GM19397 (cell line): ENCODE measurements around the gene DCHS2.

Experiments used
- ATAC-seq: cut with Tn5 transposase; IDR thresholded peaks from one replicate; pipeline ENCODE4 v1.9.1; 2021; ENCODE audit warnings: mild to moderate bottlenecking, moderate library complexity; ENCODE audit not compliant: unreplicated experiment

Gene DCHS2

DNA sequence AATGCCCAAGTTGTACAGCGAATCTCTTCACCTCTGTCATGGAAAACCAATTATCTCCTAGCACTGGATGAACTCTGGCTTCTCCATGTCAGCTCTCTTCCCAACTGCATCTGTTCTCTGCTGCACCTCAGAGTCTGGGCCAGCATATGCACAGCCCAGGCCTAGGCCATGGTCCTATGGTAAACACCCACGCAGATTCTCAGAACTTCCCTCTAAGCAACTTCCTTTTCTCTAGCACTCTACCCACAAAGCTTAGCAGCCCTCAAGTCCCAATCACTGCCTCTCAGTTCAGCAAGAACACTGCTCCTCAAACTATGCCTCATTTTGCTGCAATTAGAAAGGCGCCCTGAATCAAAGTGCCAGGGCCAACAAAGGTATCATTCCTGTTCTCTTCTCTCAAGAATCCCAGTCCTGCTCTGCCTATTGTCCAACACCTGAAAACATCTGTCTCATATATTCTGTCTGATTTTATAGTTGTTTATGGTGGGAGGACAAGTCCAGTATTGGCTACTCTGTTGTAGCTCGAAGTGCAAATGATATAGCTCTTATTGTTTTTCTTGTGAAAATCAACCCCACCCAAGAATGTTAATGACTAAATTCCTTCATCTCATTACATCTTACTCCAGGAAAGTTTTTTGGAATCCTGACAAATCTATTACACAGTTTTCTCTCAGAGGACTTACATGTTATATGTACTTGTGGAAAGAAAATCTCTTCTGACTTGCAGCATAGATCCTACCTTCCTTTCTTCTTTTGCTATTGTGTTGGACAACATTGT, 85.4 kb downstream of the DCHS2 start:
- peak; percentile 89 for ATAC-seq

DNA sequence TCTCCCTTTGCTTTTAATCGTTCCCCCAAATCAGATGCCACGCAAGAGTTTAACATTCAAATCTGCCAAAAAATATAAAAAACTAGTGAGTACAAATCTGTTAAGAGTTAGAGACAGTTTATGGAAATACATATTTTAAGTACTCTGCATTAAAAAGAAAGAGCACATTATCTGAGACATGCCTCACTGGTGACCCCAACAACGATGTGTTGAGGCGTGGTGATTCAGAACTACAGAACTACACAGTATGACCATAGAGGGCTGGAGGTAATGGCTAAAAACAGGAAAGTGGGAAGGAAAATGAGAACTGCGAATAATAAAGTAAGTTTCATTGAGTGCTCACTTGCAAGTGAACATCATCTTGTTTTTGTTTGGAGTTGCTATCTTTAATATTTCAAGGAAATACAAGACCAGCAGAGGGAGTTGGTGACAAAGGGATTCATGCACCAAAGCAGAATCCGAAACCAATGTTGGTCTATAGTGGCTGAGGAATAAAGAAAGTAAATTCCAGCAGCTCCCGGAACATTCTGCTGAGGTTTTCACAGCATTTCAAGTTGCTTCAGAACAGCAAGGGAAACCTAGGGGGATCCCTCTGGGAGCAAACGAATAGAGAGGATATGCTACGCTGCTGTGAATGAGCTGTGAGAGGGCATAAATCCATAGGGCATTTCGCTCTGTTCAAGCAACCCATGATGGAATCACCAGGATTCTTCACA, 92.2 kb downstream of the DCHS2 start:
- no peak for ATAC-seq

- ATAC-seq, result no peak
Measured at GRCh38 chr4:154390324-154390723, 101.3 kb downstream of the DCHS2 start.

DNA sequence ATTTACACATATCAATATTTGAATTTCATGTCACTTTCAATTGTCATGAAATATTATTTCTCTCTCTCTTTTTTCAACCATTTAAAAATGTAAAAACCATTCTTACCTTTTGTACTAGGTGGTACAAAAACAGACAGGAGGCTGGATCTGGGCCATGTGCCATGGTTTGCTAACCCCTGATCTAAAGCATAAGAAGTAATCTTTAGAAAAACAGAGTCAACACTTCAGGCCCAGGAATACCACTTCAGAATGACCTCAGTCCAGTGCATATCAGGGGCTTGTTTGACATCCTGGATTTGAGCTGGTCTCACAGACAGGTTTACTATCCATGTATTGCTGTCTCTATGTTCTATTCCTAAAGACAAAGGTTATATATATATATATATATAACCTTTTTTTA, 102.5 kb downstream of the DCHS2 start:
- no peak for ATAC-seq

GRCh38 chr4:154384012-154384411, 107.6 kb downstream of the DCHS2 start:
- ATAC-seq, result no peak

- no peak for ATAC-seq
Measured at GRCh38 chr4:154376486-154376885, 115.1 kb downstream of the DCHS2 start.

GRCh38 chr4:154368060-154368459, 123.5 kb downstream of the DCHS2 start:
- ATAC-seq, result peak; percentile 58

- ATAC-seq, result no peak
Measured at GRCh38 chr4:154367659-154368058, 123.9 kb downstream of the DCHS2 start.

DNA sequence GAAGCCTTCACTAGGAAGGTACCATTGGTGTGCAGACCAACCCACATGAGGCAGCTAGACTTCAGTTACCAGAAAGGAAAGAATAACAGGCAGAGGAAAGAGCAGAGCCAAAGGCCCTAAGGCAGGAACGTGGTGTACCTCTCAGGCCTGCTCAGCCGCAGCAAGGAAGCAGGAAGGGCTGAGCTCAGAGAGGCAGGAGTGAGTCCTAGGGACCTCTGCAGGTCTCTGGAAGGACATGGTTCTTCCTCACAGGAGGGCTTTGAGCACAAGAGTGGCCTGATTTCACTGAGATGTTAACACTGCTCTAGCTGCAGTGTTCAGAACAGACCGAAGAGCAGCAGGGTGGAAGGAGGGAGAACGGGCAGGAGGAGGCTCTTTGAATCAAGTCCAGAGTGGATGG, 124.6 kb downstream of the DCHS2 start:
- no peak for ATAC-seq

GRCh38 chr4:154364066-154364845, 127.3 kb downstream of the DCHS2 start:
- ATAC-seq, result no peak

DNA sequence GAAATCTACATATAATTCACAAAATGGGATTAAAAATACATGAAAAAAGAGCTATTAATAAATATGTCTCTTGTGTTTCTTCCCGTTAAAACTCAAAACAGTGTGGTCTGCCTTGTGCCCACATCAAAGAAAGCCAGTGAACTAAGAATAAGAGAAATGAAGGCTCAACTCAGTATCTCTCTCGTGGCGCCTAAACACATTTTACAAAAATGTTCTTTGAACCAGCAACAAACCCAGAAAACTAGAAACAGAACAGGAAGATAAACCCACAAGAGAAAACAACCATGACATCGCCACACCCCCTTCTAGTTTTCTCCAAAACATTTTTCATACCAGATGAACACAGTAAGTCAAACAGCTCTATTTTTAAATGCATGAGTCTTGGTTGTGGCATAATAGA, 130.1 kb downstream of the DCHS2 start:
- peak; percentile 51 for ATAC-seq

- ATAC-seq, result no peak
Measured at GRCh38 chr4:154360491-154360890, 131.1 kb downstream of the DCHS2 start.

GRCh38 chr4:154354883-154355282, 136.7 kb downstream of the DCHS2 start:
- ATAC-seq, result no peak

DNA sequence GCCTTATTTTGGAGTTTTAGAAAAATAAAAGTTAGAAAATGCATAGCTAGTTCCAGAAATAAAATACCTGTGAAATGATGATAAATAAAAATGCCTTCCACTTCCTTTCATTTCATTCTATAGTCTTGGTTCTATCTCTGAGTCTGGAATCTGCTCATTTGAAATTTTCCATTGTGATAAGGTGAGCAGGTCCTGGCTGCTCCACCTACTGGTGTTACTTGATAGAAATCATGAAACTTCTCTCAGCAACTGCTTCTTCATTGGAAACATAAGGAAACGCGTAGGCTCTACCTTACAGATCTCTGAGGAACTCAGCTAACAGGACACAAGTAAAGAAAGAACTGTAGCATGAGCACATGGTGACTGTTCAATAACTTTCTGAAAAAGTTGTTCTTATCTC, 141.8 kb downstream of the DCHS2 start:
- ATAC-seq, result no peak

- ATAC-seq, result no peak
Measured at GRCh38 chr4:154348657-154349056, 142.9 kb downstream of the DCHS2 start.

DNA sequence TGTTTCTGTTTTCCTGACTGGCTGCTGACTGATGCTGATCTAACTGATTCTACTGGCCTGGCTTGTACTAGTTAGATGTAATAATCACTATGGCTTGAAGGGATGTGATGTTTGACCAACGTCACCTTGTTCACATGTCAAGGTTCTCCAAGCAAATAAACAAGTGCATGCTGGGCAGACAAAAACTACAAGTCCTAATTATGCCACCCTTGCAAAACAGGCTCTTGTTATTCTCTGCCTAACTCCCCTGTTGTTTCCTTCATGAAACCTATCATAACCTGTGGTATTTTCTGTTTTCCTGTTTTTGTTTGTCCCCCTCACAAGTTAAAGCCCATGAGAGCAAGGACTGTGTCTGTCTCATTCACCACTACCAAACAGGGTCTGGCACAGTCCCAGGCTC, 146.2 kb downstream of the DCHS2 start:
- ATAC-seq, result no peak

DNA sequence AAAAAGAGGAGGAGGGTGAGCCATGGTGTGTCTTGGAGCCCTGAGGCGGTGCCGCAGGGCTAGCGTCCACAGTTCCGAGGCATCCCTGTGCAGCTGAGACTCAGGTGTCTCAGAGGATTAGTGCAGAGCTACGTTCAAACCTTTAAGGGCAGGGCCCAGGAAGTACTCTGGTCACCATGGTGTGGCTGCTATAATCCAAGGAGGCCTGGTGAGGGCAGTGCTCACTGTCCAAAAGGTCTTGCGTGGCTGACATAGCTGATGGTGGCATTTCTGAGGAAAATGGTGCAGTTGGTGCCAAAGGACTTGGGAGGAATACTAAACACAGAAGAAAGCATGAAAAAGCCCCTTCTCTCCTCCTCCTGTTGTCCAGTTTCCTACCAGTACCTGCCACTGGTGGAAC, 146.9 kb downstream of the DCHS2 start:
- ATAC-seq, result peak; percentile 71

DNA sequence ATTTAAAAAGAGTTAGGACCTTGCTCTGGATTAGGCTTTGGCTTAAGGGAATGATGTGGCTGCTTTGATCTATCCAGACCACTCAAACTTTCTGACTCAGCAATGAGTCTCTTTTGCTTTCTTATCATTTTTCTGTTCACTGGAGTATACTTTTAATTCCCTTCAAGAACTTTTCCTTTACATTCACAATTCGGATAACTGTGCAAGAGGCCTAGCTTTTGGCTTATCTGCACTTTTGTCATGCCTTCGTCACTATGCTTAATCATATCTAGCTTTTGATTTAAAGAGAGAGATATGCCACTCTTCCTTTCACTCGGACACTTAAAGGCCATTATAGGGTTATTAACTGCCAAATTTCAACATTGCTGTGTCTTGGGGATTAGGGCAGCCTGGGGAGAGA, 147.9 kb downstream of the DCHS2 start:
- ATAC-seq, result no peak

- ATAC-seq, result no peak
Measured at GRCh38 chr4:154341448-154341847, 150.2 kb downstream of the DCHS2 start.

DNA sequence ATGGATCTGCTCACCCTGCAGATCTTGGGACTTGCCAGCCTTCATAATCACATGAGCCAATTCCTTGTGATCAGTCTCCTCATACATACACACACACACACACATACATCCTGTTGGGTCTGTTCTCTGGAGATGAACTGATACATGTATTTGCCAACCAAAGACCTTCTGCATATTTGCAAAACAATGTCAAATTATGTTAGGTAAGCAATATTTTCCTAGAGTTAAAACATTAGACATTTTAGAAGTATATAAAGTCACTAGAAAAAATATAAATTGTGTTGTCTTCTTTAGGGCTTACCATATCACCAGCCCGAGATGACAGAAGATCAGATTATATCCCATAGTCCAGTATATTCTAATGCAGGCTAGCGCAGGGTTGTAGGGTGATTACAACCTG, 156.0 kb downstream of the DCHS2 start:
- no peak for ATAC-seq

DNA sequence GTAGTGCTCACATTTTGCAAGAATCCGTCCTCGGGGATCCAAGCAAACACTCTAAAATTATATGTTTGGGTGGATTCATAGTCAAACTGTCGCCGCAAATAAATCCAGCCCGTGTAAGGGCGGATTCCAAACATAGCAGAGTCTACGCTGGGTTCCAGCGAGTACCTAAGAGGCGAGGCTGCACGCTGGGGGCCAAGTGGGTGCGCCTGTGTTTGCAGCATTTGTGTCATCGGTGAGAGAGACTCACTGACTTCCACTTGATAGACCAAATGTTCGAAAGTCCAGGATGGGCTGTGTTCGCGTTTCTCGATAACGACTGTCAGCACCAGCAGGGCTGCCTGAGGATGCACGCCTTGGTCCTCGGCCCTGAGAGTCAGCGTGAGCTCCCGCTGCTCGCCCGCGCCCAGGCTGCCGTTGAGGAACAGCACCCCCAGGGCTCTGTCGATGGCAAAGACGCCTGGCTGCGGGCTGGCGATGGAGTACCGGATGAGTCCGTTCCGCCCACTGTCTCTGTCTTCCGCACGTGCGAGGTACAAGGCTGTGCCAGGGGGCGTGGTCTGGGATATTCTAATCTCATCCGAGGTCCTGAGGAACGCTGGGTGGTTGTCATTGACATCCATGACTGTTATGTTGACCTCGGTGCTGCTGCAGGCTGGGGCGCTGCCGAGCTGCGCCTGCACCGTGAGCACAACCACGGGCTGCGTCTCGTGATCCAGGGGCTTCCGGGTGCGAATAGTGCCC, 158.7 kb downstream of the DCHS2 start:
- peak; percentile 92 for ATAC-seq
